Chondrocyte (in vitro differentiated cells): ENCODE measurements around the gene KCNQ2. TPM values are rescaled to one million over a fixed set of nuclear protein-coding genes. Genes with fewer than 3 reads are reported as not detected.

Experiments
- DNase-seq: peaks from one replicate; pipeline ENCODE4 v3.0.0; 2021; ENCODE audit warnings: mixed read lengths, low spot score
- H3K27ac Mint-ChIP-seq: one replicate; pipeline ENCODE4 v1.8.0; 2021; ENCODE audit warnings: mild to moderate bottlenecking, moderate library complexity, mixed read lengths; ENCODE audit not compliant: unreplicated experiment
- H3K27me3 Mint-ChIP-seq: 2 replicates; pipeline ENCODE4 v1.8.0; 2021; ENCODE audit warnings: low read depth, mixed read lengths
- H3K36me3 Mint-ChIP-seq: 2 replicates; pipeline ENCODE4 v1.8.0; 2021; ENCODE audit warnings: low read depth, mixed read lengths
- H3K4me1 Mint-ChIP-seq: 2 replicates; pipeline ENCODE4 v1.8.0; 2021; ENCODE audit warnings: low read depth, mild to moderate bottlenecking, mixed read lengths
- H3K4me3 Mint-ChIP-seq: one replicate; pipeline ENCODE4 v1.8.0; 2021; ENCODE audit warnings: mild to moderate bottlenecking, moderate library complexity, mixed read lengths; ENCODE audit not compliant: unreplicated experiment
- H3K9me3 Mint-ChIP-seq: 2 replicates; pipeline ENCODE4 v1.8.0; 2021; ENCODE audit warnings: low read depth, mixed read lengths
- total RNA-seq: library from RNA; stranded (reverse); gene quantifications from 3 replicates; pipeline ENCODE4 v1.2.1, GENCODE V29; 2021
- TF ChIP-seq, protein P1 (sequence below): fragments of 200-600 bp; sonication (generic); IDR thresholded peaks from 2 replicates; pipeline ENCODE4 v1.5.0; 2021; ENCODE audit warnings: antibody characterized with exemption, mild to moderate bottlenecking, moderate library complexity

Gene KCNQ2
- total RNA-seq, 1 donor from 2014 or later = not detected

DNA sequence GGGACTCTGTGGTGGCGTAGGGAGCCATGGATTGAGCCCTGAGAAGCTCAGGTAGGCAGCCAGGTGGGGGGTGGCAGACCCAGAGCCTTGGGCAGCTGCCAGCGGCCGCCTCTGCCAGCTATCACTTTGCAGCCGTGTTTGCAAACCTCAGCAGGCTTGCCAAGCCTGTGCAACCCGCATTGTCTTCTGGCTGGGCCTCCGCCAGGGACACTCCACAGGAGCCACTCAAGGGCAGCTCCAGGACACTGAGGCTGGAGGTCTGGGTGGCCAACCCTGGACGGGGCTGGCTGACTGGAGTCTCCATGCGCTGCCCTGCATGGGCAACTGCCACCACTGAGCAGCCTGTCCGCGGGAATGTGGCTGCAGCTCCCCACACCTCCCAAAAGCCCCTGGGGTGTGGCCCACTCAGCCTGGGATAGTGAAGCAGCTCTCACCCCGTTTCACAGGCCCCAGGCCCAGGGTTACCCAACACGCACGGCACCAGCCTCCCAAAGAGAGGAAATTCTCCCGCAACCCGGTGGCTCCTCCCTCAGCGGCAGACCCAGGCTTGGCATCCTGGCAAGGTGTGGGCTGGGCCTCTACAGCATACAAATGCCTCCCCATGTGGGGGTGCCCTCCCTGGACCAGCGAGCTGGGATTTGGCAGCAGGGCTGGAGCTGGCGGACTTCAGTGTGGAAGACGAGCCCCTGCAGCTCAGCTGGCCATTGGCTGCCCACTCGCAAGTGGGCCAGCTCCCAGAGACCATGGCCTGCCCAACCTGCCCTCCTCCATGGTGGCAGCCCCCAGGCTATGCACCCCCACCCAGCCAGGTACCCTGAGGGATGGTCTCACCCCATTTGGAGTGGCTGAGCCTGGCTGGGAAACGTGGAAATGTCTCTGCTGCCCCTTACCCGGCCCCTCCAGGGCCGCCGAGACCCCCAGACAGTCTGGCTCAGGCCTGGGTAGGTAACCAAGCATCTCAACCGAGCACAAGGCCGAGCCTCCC is 114.2 kb downstream of the KCNQ2 start:
- Mint-ChIP-seq H3K27me3 (peaks cover 20% of the 10 kb centered on the region), H3K36me3 (no peaks in the 10 kb centered on the region), H3K4me1 (no peaks in the 10 kb centered on the region), H3K27ac (no peak overlapping the region), H3K4me3 (no peak overlapping the region), H3K9me3 (no peaks in the 10 kb centered on the region)
- no peak for DNase-seq
- TF ChIP-seq, protein P1, sequence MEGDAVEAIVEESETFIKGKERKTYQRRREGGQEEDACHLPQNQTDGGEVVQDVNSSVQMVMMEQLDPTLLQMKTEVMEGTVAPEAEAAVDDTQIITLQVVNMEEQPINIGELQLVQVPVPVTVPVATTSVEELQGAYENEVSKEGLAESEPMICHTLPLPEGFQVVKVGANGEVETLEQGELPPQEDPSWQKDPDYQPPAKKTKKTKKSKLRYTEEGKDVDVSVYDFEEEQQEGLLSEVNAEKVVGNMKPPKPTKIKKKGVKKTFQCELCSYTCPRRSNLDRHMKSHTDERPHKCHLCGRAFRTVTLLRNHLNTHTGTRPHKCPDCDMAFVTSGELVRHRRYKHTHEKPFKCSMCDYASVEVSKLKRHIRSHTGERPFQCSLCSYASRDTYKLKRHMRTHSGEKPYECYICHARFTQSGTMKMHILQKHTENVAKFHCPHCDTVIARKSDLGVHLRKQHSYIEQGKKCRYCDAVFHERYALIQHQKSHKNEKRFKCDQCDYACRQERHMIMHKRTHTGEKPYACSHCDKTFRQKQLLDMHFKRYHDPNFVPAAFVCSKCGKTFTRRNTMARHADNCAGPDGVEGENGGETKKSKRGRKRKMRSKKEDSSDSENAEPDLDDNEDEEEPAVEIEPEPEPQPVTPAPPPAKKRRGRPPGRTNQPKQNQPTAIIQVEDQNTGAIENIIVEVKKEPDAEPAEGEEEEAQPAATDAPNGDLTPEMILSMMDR = no peak

DNA sequence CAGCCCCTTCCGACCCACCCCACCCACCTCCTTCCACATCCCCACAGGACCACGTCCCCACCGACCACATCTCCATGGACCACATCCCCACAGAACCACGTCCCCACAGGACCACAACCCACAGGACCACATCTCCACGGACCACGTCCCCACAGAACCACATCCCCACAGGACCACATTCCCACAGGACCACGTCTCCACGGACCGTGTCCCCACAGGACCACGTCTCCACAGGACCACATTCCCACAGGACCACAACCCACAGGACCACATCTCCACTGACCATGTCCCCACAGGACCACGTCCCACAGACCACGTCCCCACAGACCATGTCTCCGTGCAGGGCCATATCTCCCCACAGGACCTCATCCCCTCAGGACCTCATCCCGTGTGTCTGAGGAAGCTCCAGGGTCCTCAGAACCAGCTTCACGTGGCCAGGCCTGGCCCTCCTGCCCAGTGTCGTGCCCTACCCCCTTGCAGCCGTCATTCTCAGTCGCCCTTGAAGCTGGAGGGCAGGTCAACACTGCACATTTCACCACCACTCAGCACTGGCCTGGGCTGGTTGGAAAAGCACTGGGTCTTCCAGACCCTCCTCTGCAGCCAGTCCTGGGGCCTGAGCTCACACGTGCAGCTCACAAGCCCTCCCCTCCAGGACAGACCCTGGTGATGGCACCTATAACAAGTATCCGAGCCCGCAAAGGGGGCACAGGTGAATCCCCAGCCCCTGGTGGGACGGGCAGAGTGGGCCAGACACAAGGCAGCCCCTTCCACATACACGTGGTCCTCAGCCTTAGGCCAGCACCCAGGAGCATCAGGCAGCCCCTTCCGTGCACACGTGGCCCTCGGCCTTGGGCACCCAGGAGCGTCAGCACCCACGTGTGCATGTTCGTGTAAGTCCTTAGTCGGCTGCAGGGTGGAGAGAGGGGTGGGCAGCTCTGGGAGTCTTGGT is 115.2 kb downstream of the KCNQ2 start:
- Mint-ChIP-seq H3K27ac (no peak overlapping the region), H3K4me1 (no peaks in the 10 kb centered on the region), H3K9me3 (no peaks in the 10 kb centered on the region), H3K27me3 (peaks cover 12% of the 10 kb centered on the region), H3K36me3 (no peaks in the 10 kb centered on the region), H3K4me3 (no peak overlapping the region)
- no peak for DNase-seq
- TF ChIP-seq, protein P1 = no peak

DNA sequence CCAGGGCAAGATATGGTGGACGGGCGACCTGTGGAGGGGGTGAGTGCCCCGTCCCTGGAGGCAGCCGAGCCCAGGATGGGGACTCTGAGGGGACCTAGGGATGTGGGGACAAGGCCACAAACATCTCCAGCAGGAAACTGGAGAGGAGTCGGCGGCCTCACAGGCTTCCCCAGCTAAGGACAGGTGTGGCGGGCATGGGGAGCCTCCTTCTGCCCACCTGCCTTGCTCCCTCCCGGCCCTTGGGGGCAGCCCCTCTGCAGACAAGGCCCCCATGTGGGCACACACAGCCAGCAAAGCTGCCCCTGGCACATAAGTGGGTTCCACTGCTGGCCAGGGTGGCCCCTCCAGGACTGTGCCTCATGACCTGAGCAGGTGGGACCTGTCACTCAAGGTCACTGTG is 115.9 kb downstream of the KCNQ2 start:
- Mint-ChIP-seq H3K4me3 (no peak overlapping the region), H3K9me3 (no peaks in the 10 kb centered on the region), H3K36me3 (no peaks in the 10 kb centered on the region), H3K27ac (no peak overlapping the region), H3K27me3 (peaks cover 12% of the 10 kb centered on the region), H3K4me1 (no peaks in the 10 kb centered on the region)
- TF ChIP-seq, protein P1 = no peak
- no peak for DNase-seq

DNA sequence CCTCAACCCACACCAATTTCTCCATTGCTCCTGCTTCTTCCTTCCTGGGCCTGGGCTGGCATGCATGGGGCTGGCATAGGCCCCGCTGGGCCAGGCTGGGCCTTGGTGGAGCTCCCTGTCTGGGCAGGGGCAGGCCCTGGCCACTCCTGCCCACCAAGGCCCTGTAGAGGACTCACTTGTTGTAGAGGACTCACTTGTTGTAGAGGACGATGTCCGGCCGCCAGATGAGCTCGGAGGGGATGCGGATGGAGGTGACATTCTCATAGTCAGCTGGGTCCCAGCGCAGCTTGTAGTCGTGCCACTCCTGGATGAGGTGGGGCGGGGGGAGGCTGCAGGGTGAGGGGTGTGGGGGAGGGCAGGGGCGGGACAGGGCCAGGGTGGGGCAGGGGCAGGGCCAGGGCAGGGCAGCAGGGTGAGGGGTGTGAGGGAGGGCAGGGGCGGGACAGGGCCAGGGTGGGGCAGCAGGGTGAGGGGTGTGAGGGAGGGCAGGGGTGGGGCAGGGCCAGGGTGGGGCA is 116.6 kb downstream of the KCNQ2 start:
- Mint-ChIP-seq H3K36me3 (no peaks in the 10 kb centered on the region), H3K27ac (no peak overlapping the region), H3K4me3 (no peak overlapping the region), H3K4me1 (no peaks in the 10 kb centered on the region), H3K9me3 (no peaks in the 10 kb centered on the region), H3K27me3 (peaks cover 12% of the 10 kb centered on the region)
- no peak for DNase-seq
- TF ChIP-seq, protein P1 = no peak
